ENCODE results near the gene RGS6. TPM values are rescaled to one million over a fixed set of nuclear protein-coding genes. Genes with fewer than 3 reads are reported as not detected.

RGS6 gene
- total RNA-seq, 1 donor from 2014 or later, result 0.34 TPM

GRCh38 chr14:72172049-72172448, 239.8 kb downstream of the RGS6 start:
- Histone ChIP-seq H3K4me3 (ENCODE audit: insufficient read depth, low read depth, low read length) (no peak overlapping the region), H3K27me3 (ENCODE audit: insufficient read depth, low read length) (no peaks in the 10 kb centered on the region), H3K4me1 (ENCODE audit: insufficient read depth, low read length) (no peaks in the 10 kb centered on the region), H4K20me1 (ENCODE audit: insufficient read depth, low read length) (no peaks in the 10 kb centered on the region), H3K4me2 (ENCODE audit: low read length) (no peak overlapping the region), H3K9ac (ENCODE audit: low read length) (no peak overlapping the region), H3K36me3 (ENCODE audit: insufficient read depth, low read length) (no peaks in the 10 kb centered on the region), H3K27ac (ENCODE audit: low read depth, low read length) (no peak overlapping the region), H3K79me2 (ENCODE audit: insufficient read depth, low read length) (no peaks in the 10 kb centered on the region), H3K9me3 (ENCODE audit: insufficient read depth, low read depth, low read length) (peaks cover 2% of the 10 kb centered on the region), H2AFZ (ENCODE audit: low read depth, low read length) (no peak overlapping the region)
- Mint-ChIP-seq H3K4me3 (ENCODE audit: unreplicated experiment) (no peak overlapping the region), H3K4me1 (ENCODE audit: low read depth, unreplicated experiment) (no peaks in the 10 kb centered on the region), H3K9me3 (ENCODE audit: unreplicated experiment) (peaks cover under 1% of the 10 kb centered on the region), H3K27me3 (ENCODE audit: low read depth, unreplicated experiment) (peaks cover 1% of the 10 kb centered on the region), H3K27ac (ENCODE audit: unreplicated experiment) (no peak overlapping the region), H3K36me3 (ENCODE audit: low read depth, unreplicated experiment) (no peaks in the 10 kb centered on the region)
- no peak for TF ChIP-seq EZH2 (IDR thresholded peaks at IDR 0.05; ENCODE audit: insufficient read depth, low read length)
- no peak for TF ChIP-seq CTCF (IDR thresholded peaks at IDR 0.05; ENCODE audit: insufficient read depth, low read depth, low read length)
- DNase-seq (ENCODE audit: low read depth) (no peak), FAIRE-seq (no peak)

- Histone ChIP-seq H3K4me3 (ENCODE audit: insufficient read depth, low read depth, low read length) (no peak overlapping the region), H3K27ac (ENCODE audit: low read depth, low read length) (no peak overlapping the region), H3K27me3 (ENCODE audit: insufficient read depth, low read length) (no peaks in the 10 kb centered on the region), H3K4me2 (ENCODE audit: low read length) (no peak overlapping the region), H3K79me2 (ENCODE audit: insufficient read depth, low read length) (no peaks in the 10 kb centered on the region), H2AFZ (ENCODE audit: low read depth, low read length) (no peak overlapping the region), H4K20me1 (ENCODE audit: insufficient read depth, low read length) (no peaks in the 10 kb centered on the region), H3K4me1 (ENCODE audit: insufficient read depth, low read length) (no peaks in the 10 kb centered on the region), H3K9ac (ENCODE audit: low read length) (no peak overlapping the region), H3K36me3 (ENCODE audit: insufficient read depth, low read length) (no peaks in the 10 kb centered on the region), H3K9me3 (ENCODE audit: insufficient read depth, low read depth, low read length) (peaks cover 2% of the 10 kb centered on the region)
- Mint-ChIP-seq H3K27me3 (ENCODE audit: low read depth, unreplicated experiment) (peaks cover 1% of the 10 kb centered on the region), H3K36me3 (ENCODE audit: low read depth, unreplicated experiment) (no peaks in the 10 kb centered on the region), H3K9me3 (ENCODE audit: unreplicated experiment) (no peaks in the 10 kb centered on the region), H3K4me1 (ENCODE audit: low read depth, unreplicated experiment) (no peaks in the 10 kb centered on the region), H3K4me3 (ENCODE audit: unreplicated experiment) (no peak overlapping the region), H3K27ac (ENCODE audit: unreplicated experiment) (no peak overlapping the region)
- no peak for FAIRE-seq
- DNase-seq (ENCODE audit: low read depth), result no peak
- TF ChIP-seq CTCF (IDR thresholded peaks at IDR 0.05; ENCODE audit: insufficient read depth, low read depth, low read length) (no peak), EZH2 (IDR thresholded peaks at IDR 0.05; ENCODE audit: insufficient read depth, low read length) (no peak)
Measured at GRCh38 chr14:72172597-72172996, 240.4 kb downstream of the RGS6 start.

- H3K9ac ChIP-seq (ENCODE audit: low read length), result no peak overlapping the region
- Mint-ChIP-seq H3K36me3 (ENCODE audit: low read depth, unreplicated experiment) (no peaks in the 10 kb centered on the region), H3K4me1 (ENCODE audit: low read depth, unreplicated experiment) (no peaks in the 10 kb centered on the region), H3K4me3 (ENCODE audit: unreplicated experiment) (no peak overlapping the region), H3K27ac (ENCODE audit: unreplicated experiment) (no peak overlapping the region), H3K27me3 (ENCODE audit: low read depth, unreplicated experiment) (peaks cover 4% of the 10 kb centered on the region), H3K9me3 (ENCODE audit: unreplicated experiment) (peaks cover 3% of the 10 kb centered on the region)
- H4K20me1 ChIP-seq (ENCODE audit: insufficient read depth, low read length), result no peaks in the 10 kb centered on the region
- FAIRE-seq (no peak), DNase-seq (ENCODE audit: low read depth) (no peak)
- H3K36me3 ChIP-seq (ENCODE audit: insufficient read depth, low read length), result no peaks in the 10 kb centered on the region
- no peak overlapping the region for H2AFZ ChIP-seq (ENCODE audit: low read depth, low read length)
- H3K27me3 ChIP-seq (ENCODE audit: insufficient read depth, low read length), result no peaks in the 10 kb centered on the region
- H3K4me3 ChIP-seq (ENCODE audit: insufficient read depth, low read depth, low read length), result no peak overlapping the region
- TF ChIP-seq EZH2 (IDR thresholded peaks at IDR 0.05; ENCODE audit: insufficient read depth, low read length), result no peak
- no peak for TF ChIP-seq CTCF (IDR thresholded peaks at IDR 0.05; ENCODE audit: insufficient read depth, low read depth, low read length)
- no peak overlapping the region for H3K4me2 ChIP-seq (ENCODE audit: low read length)
- peaks cover 2% of the 10 kb centered on the region for H3K9me3 ChIP-seq (ENCODE audit: insufficient read depth, low read depth, low read length)
- no peaks in the 10 kb centered on the region for H3K79me2 ChIP-seq (ENCODE audit: insufficient read depth, low read length)
- H3K27ac ChIP-seq (ENCODE audit: low read depth, low read length), result no peak overlapping the region
- no peaks in the 10 kb centered on the region for H3K4me1 ChIP-seq (ENCODE audit: insufficient read depth, low read length)
Measured at GRCh38 chr14:72173038-72173720, 240.9 kb downstream of the RGS6 start.

Data from astrocyte (in vitro differentiated cells and primary cell).